ENCODE results near the gene UGT1A9.

- TF ChIP-seq GATA2 (IDR thresholded peaks at IDR 0.05; ENCODE audit: low read depth, low read length) (no peak), GATA3 (IDR thresholded peaks at IDR 0.05; ENCODE audit: low read depth, low read length) (no peak)
Measured at GRCh38 chr2:233813236-233814055, 141.7 kb downstream of the UGT1A9 start.

All from SH-SY5Y (cell line).